ENCODE data around the gene THBS1.

The THBS1 gene

GRCh38 chr15:39574427-39574826 lies 6.5 kb upstream of the THBS1 start:
- no peak for DNase-seq

DNA sequence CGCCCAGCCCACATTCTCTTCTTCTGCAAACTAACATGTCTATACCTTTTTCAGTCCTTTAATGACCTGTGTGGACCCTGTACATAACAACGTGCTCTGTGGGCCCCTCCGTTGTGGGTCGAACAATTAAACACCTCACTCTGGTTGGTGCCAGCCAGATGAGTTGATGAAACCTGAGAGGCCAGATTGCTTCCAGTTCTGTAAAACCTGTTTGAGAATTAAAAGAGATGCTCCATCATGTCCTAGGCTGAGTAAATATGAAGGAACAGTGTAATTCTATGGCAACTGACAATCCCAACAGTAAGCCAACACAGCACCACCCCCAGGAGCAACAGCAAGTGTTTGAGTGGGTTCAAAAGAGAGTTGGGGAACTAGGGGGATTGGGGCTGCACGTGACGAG lies 5.7 kb upstream of the THBS1 start:
- DNase-seq: no peak

- DNase-seq: no peak
Measured at GRCh38 chr15:39578851-39579486, 1.9 kb upstream of the THBS1 start.

- DNase-seq: no peak
Measured at GRCh38 chr15:39579487-39580116, 1.3 kb upstream of the THBS1 start.

DNA sequence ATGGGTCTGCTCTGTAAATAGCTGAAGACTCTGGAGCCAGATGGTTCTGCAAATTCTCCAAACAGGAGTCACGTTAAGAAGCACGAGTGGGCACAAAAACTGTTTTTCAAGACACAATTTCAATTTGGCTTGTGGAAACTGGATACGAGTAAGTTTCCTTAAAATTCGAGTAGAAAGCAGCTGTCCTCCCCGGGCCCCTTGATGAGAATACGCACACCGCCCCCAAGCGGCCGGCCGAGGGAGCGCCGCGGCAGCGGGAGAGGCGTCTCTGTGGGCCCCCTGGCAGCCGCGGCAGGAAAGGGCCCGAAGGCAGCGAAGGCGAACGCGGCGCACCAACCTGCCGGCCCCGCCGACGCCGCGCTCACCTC lies 778 bp upstream of the THBS1 start:
- peak; percentile 79 for DNase-seq

DNA sequence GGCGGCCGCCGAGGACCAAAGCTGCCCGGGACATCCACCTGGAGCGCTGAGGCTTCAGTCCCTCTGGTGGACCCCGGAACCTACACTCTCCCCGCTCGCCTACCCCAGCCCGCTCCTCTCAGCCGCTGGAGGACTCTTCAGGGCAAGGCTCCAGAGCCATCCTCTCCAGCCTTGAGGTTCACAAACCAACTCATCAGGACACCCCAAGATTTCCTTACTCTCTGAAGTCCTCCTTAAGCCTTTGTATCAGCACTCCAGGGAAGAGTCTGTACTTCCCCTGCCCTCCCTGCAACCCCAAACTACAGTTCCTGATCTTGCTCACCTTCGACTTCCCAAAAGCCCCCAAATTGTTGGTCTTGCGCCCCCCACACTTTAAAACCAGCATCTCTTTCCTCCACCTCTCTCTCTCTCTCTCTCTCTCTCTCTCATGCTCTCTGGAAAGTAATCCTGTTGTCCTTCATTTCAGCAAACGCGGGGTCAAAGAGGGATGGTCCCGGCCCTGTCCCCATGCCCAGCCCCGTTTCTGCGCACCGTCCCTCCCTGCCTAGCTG lies 438 bp downstream of the THBS1 start:
- DNase-seq: no peak

DNA sequence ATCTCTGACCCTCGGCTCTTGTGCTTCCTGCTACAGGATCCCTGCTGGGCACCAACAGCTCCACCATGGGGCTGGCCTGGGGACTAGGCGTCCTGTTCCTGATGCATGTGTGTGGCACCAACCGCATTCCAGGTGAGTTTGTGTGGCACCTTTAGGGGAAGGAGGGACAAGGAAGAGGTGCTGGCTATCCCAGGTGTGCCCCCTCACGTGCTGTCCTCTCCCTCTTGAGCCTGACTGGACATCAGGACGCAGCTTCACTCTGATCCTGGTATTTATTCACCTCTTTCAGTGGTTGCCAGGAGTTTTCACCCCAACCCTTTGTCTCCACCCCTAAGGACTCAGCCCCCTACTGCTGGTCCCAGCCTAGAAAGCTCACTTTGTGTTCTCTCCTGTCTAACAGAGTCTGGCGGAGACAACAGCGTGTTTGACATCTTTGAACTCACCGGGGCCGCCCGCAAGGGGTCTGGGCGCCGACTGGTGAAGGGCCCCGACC lies 960 bp downstream of the THBS1 start:
- DNase-seq: no peak

DNA sequence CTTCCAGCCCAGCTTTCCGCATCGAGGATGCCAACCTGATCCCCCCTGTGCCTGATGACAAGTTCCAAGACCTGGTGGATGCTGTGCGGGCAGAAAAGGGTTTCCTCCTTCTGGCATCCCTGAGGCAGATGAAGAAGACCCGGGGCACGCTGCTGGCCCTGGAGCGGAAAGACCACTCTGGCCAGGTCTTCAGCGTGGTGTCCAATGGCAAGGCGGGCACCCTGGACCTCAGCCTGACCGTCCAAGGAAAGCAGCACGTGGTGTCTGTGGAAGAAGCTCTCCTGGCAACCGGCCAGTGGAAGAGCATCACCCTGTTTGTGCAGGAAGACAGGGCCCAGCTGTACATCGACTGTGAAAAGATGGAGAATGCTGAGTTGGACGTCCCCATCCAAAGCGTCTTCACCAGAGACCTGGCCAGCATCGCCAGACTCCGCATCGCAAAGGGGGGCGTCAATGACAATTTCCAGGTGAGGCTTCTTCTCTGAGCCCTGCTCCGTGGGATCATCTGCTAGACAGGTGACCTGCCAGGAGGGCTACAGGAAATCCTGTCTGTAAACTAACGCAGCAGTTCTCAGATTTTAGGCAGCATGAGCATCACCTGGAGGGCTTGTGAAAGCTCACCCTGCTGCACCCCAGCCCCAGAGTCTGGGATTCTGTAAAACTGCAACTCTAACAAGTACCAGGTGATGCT lies 1.6 kb downstream of the THBS1 start:
- DNase-seq: no peak

- DNase-seq: no peak
Measured at GRCh38 chr15:39582977-39583595, 2.2 kb downstream of the THBS1 start.

- no peak for DNase-seq
Measured at GRCh38 chr15:39583596-39584265, 2.9 kb downstream of the THBS1 start.

- no peak for DNase-seq
Measured at GRCh38 chr15:39584266-39584659, 3.4 kb downstream of the THBS1 start.

GRCh38 chr15:39584662-39585388 lies 3.9 kb downstream of the THBS1 start:
- DNase-seq: no peak

- no peak for DNase-seq
Measured at GRCh38 chr15:39585389-39585841, 4.5 kb downstream of the THBS1 start.

DNA sequence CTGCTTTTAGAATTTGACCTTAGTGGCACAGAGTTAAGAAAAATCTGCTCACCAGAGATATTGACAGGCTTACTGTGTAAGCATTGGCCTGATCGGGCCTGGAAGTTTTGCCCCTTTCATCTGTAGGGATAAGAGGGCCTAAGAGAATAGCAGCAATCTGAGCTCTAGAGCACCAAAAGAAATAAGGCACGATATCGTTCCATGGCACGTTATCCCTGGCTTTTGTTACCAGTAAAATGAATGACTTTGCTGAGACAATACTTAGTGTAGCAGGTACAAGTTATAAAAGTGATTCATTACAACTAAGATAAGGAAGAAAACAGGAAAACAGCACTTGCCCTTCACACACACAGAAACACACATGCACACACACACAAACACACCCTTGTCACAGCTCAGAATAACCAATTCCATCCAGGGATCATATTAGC lies 5.0 kb downstream of the THBS1 start:
- DNase-seq: no peak

- no peak for DNase-seq
Measured at GRCh38 chr15:39586387-39587095, 5.7 kb downstream of the THBS1 start.

- DNase-seq: no peak
Measured at GRCh38 chr15:39587096-39587721, 6.3 kb downstream of the THBS1 start.

- DNase-seq: no peak
Measured at GRCh38 chr15:39587731-39588530, 7.1 kb downstream of the THBS1 start.

GRCh38 chr15:39588531-39589192 lies 7.8 kb downstream of the THBS1 start:
- no peak for DNase-seq

DNA sequence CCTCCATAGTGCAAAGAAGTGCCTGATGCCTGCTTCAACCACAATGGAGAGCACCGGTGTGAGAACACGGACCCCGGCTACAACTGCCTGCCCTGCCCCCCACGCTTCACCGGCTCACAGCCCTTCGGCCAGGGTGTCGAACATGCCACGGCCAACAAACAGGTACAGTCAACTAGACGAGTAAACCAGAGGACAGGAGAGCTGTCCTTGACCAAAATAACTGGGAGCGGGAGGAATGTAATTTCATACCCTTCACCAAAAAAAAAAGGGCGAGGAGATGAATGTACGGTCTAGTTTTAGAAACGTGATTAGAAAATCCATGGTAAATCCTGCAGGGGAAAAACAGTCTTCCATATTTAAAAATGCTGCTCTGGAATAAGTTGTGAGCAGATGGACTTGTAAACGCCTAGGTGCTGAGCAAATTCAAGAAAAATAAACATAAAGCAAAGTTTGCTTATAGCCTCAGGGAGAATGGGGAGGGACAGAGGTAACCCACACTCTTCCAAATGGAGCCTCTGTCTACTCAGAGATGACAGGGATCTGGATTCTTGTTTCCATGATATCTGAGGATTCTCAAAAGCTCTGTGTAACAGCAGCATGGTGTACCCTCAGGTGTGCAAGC lies 8.4 kb downstream of the THBS1 start:
- no peak for DNase-seq

All from midbrain (tissue), 1 donor.